GM12892 (cell line): ENCODE results near the gene PRMT2.

ENCODE experiments used
- POLR2AphosphoS5 ChIP-seq: IDR thresholded peaks from 2 replicates; pipeline ENCODE4 v1.6.1; 2011; ENCODE audit warnings: low read depth, low read length, control low read depth
- TAF1 ChIP-seq: IDR thresholded peaks from 2 replicates; pipeline ENCODE4 v1.6.1; 2011; ENCODE audit warnings: low read depth, mild to moderate bottlenecking, control low read depth, low read length, borderline replicate concordance

DNA sequence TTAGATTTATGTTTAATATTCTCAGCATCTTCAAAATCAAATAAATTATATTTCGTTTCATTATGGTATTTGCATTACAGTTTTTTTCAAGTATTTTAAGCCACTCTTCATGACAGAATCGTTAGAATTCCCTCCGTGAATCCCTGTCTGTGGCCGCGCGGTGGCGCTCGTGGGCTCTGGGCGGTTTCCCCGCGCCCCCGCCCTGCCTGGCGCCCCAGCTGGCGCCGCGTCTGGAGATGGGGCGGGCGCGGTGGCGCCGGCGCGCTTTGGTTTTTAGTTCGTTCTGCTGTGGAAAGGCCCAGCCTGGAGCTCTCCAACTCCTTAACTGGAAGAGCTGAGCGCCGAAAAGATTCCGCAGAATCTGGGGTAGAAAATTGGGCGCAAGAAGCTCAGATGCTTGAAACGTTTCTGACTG, 25.7 kb downstream of the PRMT2 start:
- TF ChIP-seq TAF1 (no peak), POLR2AphosphoS5 (no peak)
